ENCODE data around the gene PRXL2B. TPM values are rescaled to one million over a fixed set of nuclear protein-coding genes. Genes with fewer than 3 reads are reported as not detected.
"Not testable (repeated sequence)": the region's sequence is repeated elsewhere in the genome, so short reads cannot be mapped to it uniquely, and the experiment has no call there.

PRXL2B gene
- total RNA-seq, 1 donor = 27.7 TPM

GRCh38 chr1:2611031-2611501 lies 24.5 kb downstream of the PRXL2B start:
- peak in 2 of 3 donors; percentile 17 to 24 for DNase-seq (ENCODE audit: low read depth in 2 of 3, low spot score in 2 of 3)

GRCh38 chr1:2611621-2612437 lies 25.3 kb downstream of the PRXL2B start:
- DNase-seq (ENCODE audit: low read depth in 2 of 3, low spot score in 2 of 3) = no peak

GRCh38 chr1:2612591-2613365 lies 26.2 kb downstream of the PRXL2B start:
- DNase-seq (ENCODE audit: low read depth in 2 of 3, low spot score in 2 of 3) = no peak

GRCh38 chr1:2614145-2614544 lies 27.6 kb downstream of the PRXL2B start:
- DNase-seq (ENCODE audit: low read depth in 2 of 3, low spot score in 2 of 3) = no peak

GRCh38 chr1:2617971-2618470 lies 31.4 kb downstream of the PRXL2B start:
- DNase-seq (ENCODE audit: low read depth in 2 of 3, low spot score in 2 of 3) = no peak

GRCh38 chr1:2623571-2624337 lies 37.2 kb downstream of the PRXL2B start:
- no peak for DNase-seq (ENCODE audit: low read depth in 2 of 3, low spot score in 2 of 3)

- no peak for DNase-seq (ENCODE audit: low read depth in 2 of 3, low spot score in 2 of 3)
These were observed 38.2 kb downstream of the PRXL2B start for GRCh38 chr1:2624735-2625300.

GRCh38 chr1:2625311-2625710 lies 38.7 kb downstream of the PRXL2B start:
- DNase-seq (ENCODE audit: low read depth in 2 of 3, low spot score in 2 of 3) = no peak

GRCh38 chr1:2625748-2626147 lies 39.2 kb downstream of the PRXL2B start:
- DNase-seq (ENCODE audit: low read depth in 2 of 3, low spot score in 2 of 3) = not testable (repeated sequence)

- no peak for DNase-seq (ENCODE audit: low read depth in 2 of 3, low spot score in 2 of 3)
These were observed 41.2 kb downstream of the PRXL2B start for GRCh38 chr1:2627746-2628145.

GRCh38 chr1:2628191-2628932 lies 41.8 kb downstream of the PRXL2B start:
- DNase-seq (ENCODE audit: low read depth in 2 of 3, low spot score in 2 of 3) = no peak

- no peak for DNase-seq (ENCODE audit: low read depth in 2 of 3, low spot score in 2 of 3)
These were observed 42.5 kb downstream of the PRXL2B start for GRCh38 chr1:2628933-2629626.

- DNase-seq (ENCODE audit: low read depth in 2 of 3, low spot score in 2 of 3) = no peak
These were observed 43.3 kb downstream of the PRXL2B start for GRCh38 chr1:2629627-2630497.

GRCh38 chr1:2630498-2631135 lies 44.0 kb downstream of the PRXL2B start:
- DNase-seq (ENCODE audit: low read depth in 2 of 3, low spot score in 2 of 3) = no peak

GRCh38 chr1:2631136-2632050 lies 44.8 kb downstream of the PRXL2B start:
- no peak for DNase-seq (ENCODE audit: low read depth in 2 of 3, low spot score in 2 of 3)

- no peak for DNase-seq (ENCODE audit: low read depth in 2 of 3, low spot score in 2 of 3)
These were observed 45.5 kb downstream of the PRXL2B start for GRCh38 chr1:2632051-2632430.
